A673 (cell line): ENCODE measurements around the gene FAM170B. TPM values are rescaled to one million over a fixed set of nuclear protein-coding genes. Genes with fewer than 3 reads are reported as not detected.

Source experiments
- BruUV-seq: library from RNA; stranded (reverse); fragments of 400-500 nt; replicated peaks from 2 replicates; lab custom pipeline; 2021; lab: Mats Ljungman, UMichigan
- CTCF ChIA-PET: fragments of 300-600 bp; sonication (Branson Sonifier 250); formaldehyde crosslinking; loops from one replicate; lab custom pipeline; 2022; ENCODE audit warnings: antibody characterized with exemption; lab: Charles Lee
- POLR2A ChIA-PET: fragments of 300-600 bp; sonication (Branson Sonifier 250); formaldehyde crosslinking; loops from one replicate; lab custom pipeline; 2022; ENCODE audit warnings: antibody characterized with exemption; ENCODE audit not compliant: low non-redundant PET; lab: Charles Lee
- DNase-seq: peaks from one replicate; pipeline ENCODE4 v3.0.0-alpha.2; 2015; ENCODE audit warnings: low spot score
- H3K27ac ChIP-seq: fragments of 200-600 bp; sonication (generic); 2 replicates; pipeline ENCODE4 v1.5.1; 2016; ENCODE audit warnings: mixed run types, low read depth, mild to moderate bottlenecking, mixed read lengths, antibody characterized with exemption, low read length; ENCODE audit not compliant: poor library complexity, severe bottlenecking
- H3K27me3 ChIP-seq: fragments of 200-600 bp; sonication (generic); replicated peaks from 2 replicates; pipeline ENCODE4 v1.6.1; 2017; ENCODE audit warnings: mixed run types, low read depth, mild to moderate bottlenecking, mixed read lengths, antibody characterized with exemption, low read length; ENCODE audit not compliant: insufficient read depth, poor library complexity
- H3K36me3 ChIP-seq: fragments of 200-600 bp; sonication (generic); 2 replicates; pipeline ENCODE4 v1.6.1; 2016; ENCODE audit warnings: mixed run types, mild to moderate bottlenecking, mixed read lengths, antibody characterized with exemption, low read length; ENCODE audit not compliant: insufficient read depth, poor library complexity, severe bottlenecking
- H3K4me1 ChIP-seq: fragments of 200-600 bp; sonication (generic); 2 replicates; pipeline ENCODE4 v1.6.1; 2017; ENCODE audit warnings: mixed run types, mild to moderate bottlenecking, mixed read lengths, antibody characterized with exemption, low read length; ENCODE audit not compliant: insufficient read depth, poor library complexity, severe bottlenecking
- H3K4me3 ChIP-seq: fragments of 200-600 bp; sonication (generic); 2 replicates; pipeline ENCODE4 v1.5.1; 2016; ENCODE audit warnings: low read depth, mixed run types, mild to moderate bottlenecking, mixed read lengths, low read length; ENCODE audit not compliant: poor library complexity, severe bottlenecking
- H3K9me3 ChIP-seq: fragments of 200-600 bp; sonication (generic); 2 replicates; pipeline ENCODE4 v1.6.1; 2016; ENCODE audit warnings: mixed run types, low read depth, mild to moderate bottlenecking, mixed read lengths, antibody characterized with exemption, low read length; ENCODE audit not compliant: poor library complexity, severe bottlenecking
- CTCF ChIP-seq: fragments of 300-800, 200-600 bp; sonication (generic); conservative IDR thresholded peaks from 2 replicates; pipeline ENCODE4 v1.5.1; 2017; ENCODE audit warnings: low read depth, mild to moderate bottlenecking, antibody characterized with exemption, low read length, moderate library complexity, mixed read lengths
- EZH2 ChIP-seq: fragments of 200-600 bp; sonication (generic); IDR thresholded peaks from 2 replicates; pipeline ENCODE4 v1.6.1; 2017; ENCODE audit warnings: borderline replicate concordance, low read depth, mild to moderate bottlenecking, mixed read lengths, antibody characterized with exemption, low read length; ENCODE audit not compliant: poor library complexity, severe bottlenecking
- intact Hi-C: fragments of 100-400 bp; cut with micrococcal nuclease; formaldehyde crosslinking; loops from one replicate; pipeline ENCODE4 v1.10.0; 2022; ENCODE audit not compliant: unreplicated experiment
- total RNA-seq: library from RNA; stranded (reverse); gene quantifications from 2 replicates; pipeline ENCODE4 v1.2.3, GENCODE V29; 2021

FAM170B gene
- total RNA-seq, 1 experiment from 2014 or later: not detected

- no peaks in the 10 kb centered on the region for H3K36me3 ChIP-seq
- no peak overlapping the region for H3K27ac ChIP-seq
- CTCF ChIA-PET: no interaction called here
- DNase-seq: no peak
- no peak overlapping the region for H3K4me3 ChIP-seq
- intact Hi-C loops: no loop called here
- H3K4me1 ChIP-seq: no peaks in the 10 kb centered on the region
- no TSS peak for BruUV-seq
- no peaks in the 10 kb centered on the region for H3K9me3 ChIP-seq
- TF ChIP-seq EZH2 (no peak), CTCF (no peak)
- no peaks in the 10 kb centered on the region for H3K27me3 ChIP-seq
- POLR2A ChIA-PET: no interaction called here
Observed at GRCh38 chr10:49174261-49174925, 40.6 kb upstream of the FAM170B start.

GRCh38 chr10:49173853-49174252, 40.0 kb upstream of the FAM170B start:
- intact Hi-C loops: no loop called here
- DNase-seq: no peak
- POLR2A ChIA-PET: no interaction called here
- no peaks in the 10 kb centered on the region for H3K4me1 ChIP-seq
- no peak overlapping the region for H3K27ac ChIP-seq
- no TSS peak for BruUV-seq
- CTCF ChIA-PET: no interaction called here
- no peaks in the 10 kb centered on the region for H3K27me3 ChIP-seq
- no peak overlapping the region for H3K4me3 ChIP-seq
- H3K9me3 ChIP-seq: no peaks in the 10 kb centered on the region
- TF ChIP-seq EZH2: no peak
- TF ChIP-seq CTCF: no peak
- H3K36me3 ChIP-seq: no peaks in the 10 kb centered on the region

- TF ChIP-seq CTCF (no peak), EZH2 (no peak)
- DNase-seq: no peak
- H3K36me3 ChIP-seq: no peaks in the 10 kb centered on the region
- ChIA-PET CTCF (no interaction called here), POLR2A (no interaction called here)
- no peaks in the 10 kb centered on the region for H3K9me3 ChIP-seq
- intact Hi-C loops: no loop called here
- H3K27me3 ChIP-seq: no peaks in the 10 kb centered on the region
- H3K27ac ChIP-seq: no peak overlapping the region
- BruUV-seq: no TSS peak
- no peaks in the 10 kb centered on the region for H3K4me1 ChIP-seq
- no peak overlapping the region for H3K4me3 ChIP-seq
Observed at GRCh38 chr10:49173201-49173772, 39.5 kb upstream of the FAM170B start.
